Measurements from ENCODE around the gene GPR18.

Gene GPR18

GRCh38 chr13:99261059-99261458, 2.9 kb upstream of the GPR18 start:
- no peaks in the 10 kb centered on the region for H3K27me3 ChIP-seq (ENCODE audit: insufficient read depth, low read depth, severe bottlenecking)
- no peak overlapping the region for H3K27ac ChIP-seq
- H3K4me3 ChIP-seq (ENCODE audit: low read depth, low read length): no peak overlapping the region
- no peak for DNase-seq
- TF ChIP-seq, protein P1, sequence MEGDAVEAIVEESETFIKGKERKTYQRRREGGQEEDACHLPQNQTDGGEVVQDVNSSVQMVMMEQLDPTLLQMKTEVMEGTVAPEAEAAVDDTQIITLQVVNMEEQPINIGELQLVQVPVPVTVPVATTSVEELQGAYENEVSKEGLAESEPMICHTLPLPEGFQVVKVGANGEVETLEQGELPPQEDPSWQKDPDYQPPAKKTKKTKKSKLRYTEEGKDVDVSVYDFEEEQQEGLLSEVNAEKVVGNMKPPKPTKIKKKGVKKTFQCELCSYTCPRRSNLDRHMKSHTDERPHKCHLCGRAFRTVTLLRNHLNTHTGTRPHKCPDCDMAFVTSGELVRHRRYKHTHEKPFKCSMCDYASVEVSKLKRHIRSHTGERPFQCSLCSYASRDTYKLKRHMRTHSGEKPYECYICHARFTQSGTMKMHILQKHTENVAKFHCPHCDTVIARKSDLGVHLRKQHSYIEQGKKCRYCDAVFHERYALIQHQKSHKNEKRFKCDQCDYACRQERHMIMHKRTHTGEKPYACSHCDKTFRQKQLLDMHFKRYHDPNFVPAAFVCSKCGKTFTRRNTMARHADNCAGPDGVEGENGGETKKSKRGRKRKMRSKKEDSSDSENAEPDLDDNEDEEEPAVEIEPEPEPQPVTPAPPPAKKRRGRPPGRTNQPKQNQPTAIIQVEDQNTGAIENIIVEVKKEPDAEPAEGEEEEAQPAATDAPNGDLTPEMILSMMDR (IDR thresholded peaks at IDR 0.05; ENCODE audit: low read depth, low read length): no peak
- peaks cover 11% of the 10 kb centered on the region for H3K36me3 ChIP-seq
- H3K9me3 ChIP-seq (ENCODE audit: severe bottlenecking): no peaks in the 10 kb centered on the region

DNA sequence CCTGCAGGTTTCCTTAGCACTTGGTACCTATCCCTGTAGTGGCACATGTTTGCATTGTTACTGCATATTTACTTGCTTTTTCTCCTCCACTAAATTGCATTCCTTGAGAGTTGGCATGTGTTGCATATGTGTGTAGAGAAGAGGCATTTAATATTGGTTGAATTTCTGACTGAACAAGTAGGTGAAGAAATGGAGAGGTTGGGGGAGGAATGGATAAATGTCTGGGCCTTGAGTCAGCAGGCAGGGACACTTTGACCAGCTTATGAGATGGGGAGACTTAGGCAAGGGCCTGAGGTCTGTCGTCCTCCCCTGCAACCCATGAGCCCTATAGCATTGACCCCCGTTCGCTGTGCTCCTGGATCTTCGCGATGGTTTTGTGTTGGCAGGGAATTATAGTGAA, 2.0 kb upstream of the GPR18 start:
- H3K36me3 ChIP-seq: peaks cover 15% of the 10 kb centered on the region
- no peaks in the 10 kb centered on the region for H3K9me3 ChIP-seq (ENCODE audit: severe bottlenecking)
- H3K27me3 ChIP-seq (ENCODE audit: insufficient read depth, low read depth, severe bottlenecking): no peaks in the 10 kb centered on the region
- no peak for DNase-seq
- TF ChIP-seq, protein P1 (IDR thresholded peaks at IDR 0.05; ENCODE audit: low read depth, low read length): no peak
- H3K4me3 ChIP-seq (ENCODE audit: low read depth, low read length): no peak overlapping the region
- no peak overlapping the region for H3K27ac ChIP-seq

GRCh38 chr13:99258946-99259345, 767 bp upstream of the GPR18 start:
- Histone ChIP-seq H3K36me3 (peaks cover 19% of the 10 kb centered on the region), H3K27me3 (ENCODE audit: insufficient read depth, low read depth, severe bottlenecking) (no peaks in the 10 kb centered on the region), H3K4me3 (ENCODE audit: low read depth, low read length) (no peak overlapping the region), H3K27ac (no peak overlapping the region), H3K9me3 (ENCODE audit: severe bottlenecking) (no peaks in the 10 kb centered on the region)
- TF ChIP-seq, protein P1 (IDR thresholded peaks at IDR 0.05; ENCODE audit: low read depth, low read length): no peak
- no peak for DNase-seq

GRCh38 chr13:99257291-99257690, 888 bp downstream of the GPR18 start:
- no peak overlapping the region for H3K4me3 ChIP-seq (ENCODE audit: low read depth, low read length)
- TF ChIP-seq, protein P1 (IDR thresholded peaks at IDR 0.05; ENCODE audit: low read depth, low read length): no peak
- DNase-seq: no peak

DNA sequence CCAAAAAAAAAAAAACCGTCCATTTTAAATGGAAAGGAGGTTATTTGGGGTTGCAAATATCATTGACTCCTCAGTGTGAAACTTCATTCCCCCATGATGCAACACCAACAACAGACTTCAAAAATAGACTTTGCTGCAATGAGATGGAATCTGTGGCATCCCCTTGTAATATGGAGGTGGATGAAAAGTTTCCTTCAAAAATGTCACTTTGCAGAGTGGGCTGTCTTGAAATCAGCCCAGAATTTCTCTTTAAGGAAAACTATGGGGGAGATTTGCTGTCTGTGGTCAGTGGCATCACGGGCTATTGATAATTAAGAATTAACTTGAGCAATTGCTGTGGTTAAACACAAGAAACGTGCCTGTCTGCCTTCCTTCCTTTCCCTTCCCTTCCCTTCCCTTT, 1.5 kb downstream of the GPR18 start:
- no peak for DNase-seq
- Histone ChIP-seq H3K27ac (no peak overlapping the region), H3K4me3 (ENCODE audit: low read depth, low read length) (no peak overlapping the region), H3K9me3 (ENCODE audit: severe bottlenecking) (no peaks in the 10 kb centered on the region), H3K36me3 (peaks cover 23% of the 10 kb centered on the region), H3K27me3 (ENCODE audit: insufficient read depth, low read depth, severe bottlenecking) (no peaks in the 10 kb centered on the region)
- TF ChIP-seq, protein P1 (IDR thresholded peaks at IDR 0.05; ENCODE audit: low read depth, low read length): no peak

More at GRCh38 chr13:99257291-99257690, 888 bp downstream of the GPR18 start:
- H3K27me3 ChIP-seq (ENCODE audit: insufficient read depth, low read depth, severe bottlenecking): no peaks in the 10 kb centered on the region
- H3K27ac ChIP-seq: no peak overlapping the region
- peaks cover 17% of the 10 kb centered on the region for H3K36me3 ChIP-seq
- no peaks in the 10 kb centered on the region for H3K9me3 ChIP-seq (ENCODE audit: severe bottlenecking)

DNA sequence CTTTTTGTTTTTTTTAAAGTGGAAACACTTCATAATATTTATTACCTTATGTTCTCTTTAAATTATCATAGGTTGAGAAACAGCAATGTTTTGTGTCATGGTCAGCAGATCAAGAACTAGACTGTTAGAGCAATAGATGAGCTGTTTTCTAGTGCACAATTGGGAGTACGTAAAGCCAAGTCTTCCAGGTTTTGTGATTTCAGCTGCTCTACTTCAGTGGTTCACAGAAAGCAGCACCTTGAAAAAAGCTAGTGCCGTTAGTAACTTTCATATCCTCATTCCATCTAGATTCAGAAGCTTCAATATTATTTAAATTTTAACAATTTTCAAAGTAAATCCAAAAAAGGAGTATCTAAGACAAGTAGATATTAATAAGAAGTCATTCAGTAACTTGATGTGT, 1.9 kb downstream of the GPR18 start:
- DNase-seq: no peak
- TF ChIP-seq, protein P1 (IDR thresholded peaks at IDR 0.05; ENCODE audit: low read depth, low read length): no peak
- H3K27ac ChIP-seq: no peak overlapping the region

More for the DNA sequence above, 1.9 kb downstream of the GPR18 start:
- H3K36me3 ChIP-seq: peaks cover 24% of the 10 kb centered on the region
- no peak overlapping the region for H3K4me3 ChIP-seq (ENCODE audit: low read depth, low read length)
- H3K9me3 ChIP-seq (ENCODE audit: severe bottlenecking): no peaks in the 10 kb centered on the region
- no peaks in the 10 kb centered on the region for H3K27me3 ChIP-seq (ENCODE audit: insufficient read depth, low read depth, severe bottlenecking)
